ENCODE measurements around the gene CACNG6.

The CACNG6 gene

GRCh38 chr19:53958823-53959757, 32.3 kb upstream of the CACNG6 start:
- TF ChIP-seq EGR1 (IDR thresholded peaks at IDR 0.05) (no peak), TCF12 (IDR thresholded peaks at IDR 0.05; ENCODE audit: low read depth) (no peak), ZBTB7A (IDR thresholded peaks at IDR 0.05; ENCODE audit: low read depth) (no peak), TAF1 (IDR thresholded peaks at IDR 0.05; ENCODE audit: low read depth) (no peak), YY1 (IDR thresholded peaks at IDR 0.05; ENCODE audit: low read depth) (no peak), NFIC (IDR thresholded peaks at IDR 0.05) (no peak), TEAD4 (IDR thresholded peaks at IDR 0.05) (no peak), REST (IDR thresholded peaks at IDR 0.05; ENCODE audit: low read depth) (no peak), FOXM1 (IDR thresholded peaks at IDR 0.05; ENCODE audit: borderline replicate concordance, low read depth) (no peak), CREB1 (IDR thresholded peaks at IDR 0.05; ENCODE audit: low read depth) (no peak), EP300 (IDR thresholded peaks at IDR 0.05; ENCODE audit: borderline replicate concordance) (no peak), USF1 (IDR thresholded peaks at IDR 0.05) (no peak), MAX (IDR thresholded peaks at IDR 0.05) (no peak), CEBPB (IDR thresholded peaks at IDR 0.05) (no peak), RAD21 (IDR thresholded peaks at IDR 0.05; ENCODE audit: low read depth) (no peak)

- TF ChIP-seq CREB1 (IDR thresholded peaks at IDR 0.05; ENCODE audit: low read depth): no peak
- TF ChIP-seq REST (IDR thresholded peaks at IDR 0.05; ENCODE audit: low read depth): no peak
- no peak for TF ChIP-seq TEAD4 (IDR thresholded peaks at IDR 0.05)
- TF ChIP-seq EP300 (IDR thresholded peaks at IDR 0.05; ENCODE audit: borderline replicate concordance): no peak
- TF ChIP-seq CEBPB (IDR thresholded peaks at IDR 0.05): no peak
- TF ChIP-seq NFIC (IDR thresholded peaks at IDR 0.05): no peak
- no peak for TF ChIP-seq YY1 (IDR thresholded peaks at IDR 0.05; ENCODE audit: low read depth)
- no peak for TF ChIP-seq FOXM1 (IDR thresholded peaks at IDR 0.05; ENCODE audit: borderline replicate concordance, low read depth)
- TF ChIP-seq TCF12 (IDR thresholded peaks at IDR 0.05; ENCODE audit: low read depth): no peak
- TF ChIP-seq EGR1 (IDR thresholded peaks at IDR 0.05): no peak
- no peak for TF ChIP-seq MAX (IDR thresholded peaks at IDR 0.05)
- TF ChIP-seq TAF1 (IDR thresholded peaks at IDR 0.05; ENCODE audit: low read depth): no peak
These were observed 31.2 kb upstream of the CACNG6 start for GRCh38 chr19:53960187-53960586.

GRCh38 chr19:53960886-53961285, 30.6 kb upstream of the CACNG6 start:
- TF ChIP-seq RAD21 (IDR thresholded peaks at IDR 0.05; ENCODE audit: low read depth): no peak
- TF ChIP-seq CREB1 (IDR thresholded peaks at IDR 0.05; ENCODE audit: low read depth): no peak
- no peak for TF ChIP-seq EGR1 (IDR thresholded peaks at IDR 0.05)
- TF ChIP-seq ZBTB7A (IDR thresholded peaks at IDR 0.05; ENCODE audit: low read depth): no peak
- no peak for TF ChIP-seq FOXM1 (IDR thresholded peaks at IDR 0.05; ENCODE audit: borderline replicate concordance, low read depth)
- no peak for TF ChIP-seq TAF1 (IDR thresholded peaks at IDR 0.05; ENCODE audit: low read depth)

GRCh38 chr19:53961523-53962356, 29.7 kb upstream of the CACNG6 start:
- TF ChIP-seq EGR1 (IDR thresholded peaks at IDR 0.05) (no peak), REST (IDR thresholded peaks at IDR 0.05; ENCODE audit: low read depth) (no peak), NFIC (IDR thresholded peaks at IDR 0.05) (no peak), TEAD4 (IDR thresholded peaks at IDR 0.05) (no peak), ZBTB7A (IDR thresholded peaks at IDR 0.05; ENCODE audit: low read depth) (no peak), FOXM1 (IDR thresholded peaks at IDR 0.05; ENCODE audit: borderline replicate concordance, low read depth) (no peak), TCF12 (IDR thresholded peaks at IDR 0.05; ENCODE audit: low read depth) (no peak), CREB1 (IDR thresholded peaks at IDR 0.05; ENCODE audit: low read depth) (no peak), USF1 (IDR thresholded peaks at IDR 0.05) (no peak), EP300 (IDR thresholded peaks at IDR 0.05; ENCODE audit: borderline replicate concordance) (no peak), MAX (IDR thresholded peaks at IDR 0.05) (no peak), TAF1 (IDR thresholded peaks at IDR 0.05; ENCODE audit: low read depth) (no peak)
